DMS79 treated with DMSO at 0.1 percent for 48 hours (cell line): ENCODE results near the gene POMT2.

ENCODE experiments used
- DNase-seq: peaks from one replicate; lab custom pipeline; 2025; lab: John Stamatoyannopoulos, UW

POMT2 gene

GRCh38 chr14:77266336-77266735 is 54.3 kb downstream of the POMT2 start:
- no peak for DNase-seq

- DNase-seq, result no peak
Measured at GRCh38 chr14:77265561-77266335, 54.9 kb downstream of the POMT2 start.

- no peak for DNase-seq
Measured at GRCh38 chr14:77265187-77265515, 55.5 kb downstream of the POMT2 start.

GRCh38 chr14:77264466-77265186 is 56.1 kb downstream of the POMT2 start:
- no peak for DNase-seq

DNA sequence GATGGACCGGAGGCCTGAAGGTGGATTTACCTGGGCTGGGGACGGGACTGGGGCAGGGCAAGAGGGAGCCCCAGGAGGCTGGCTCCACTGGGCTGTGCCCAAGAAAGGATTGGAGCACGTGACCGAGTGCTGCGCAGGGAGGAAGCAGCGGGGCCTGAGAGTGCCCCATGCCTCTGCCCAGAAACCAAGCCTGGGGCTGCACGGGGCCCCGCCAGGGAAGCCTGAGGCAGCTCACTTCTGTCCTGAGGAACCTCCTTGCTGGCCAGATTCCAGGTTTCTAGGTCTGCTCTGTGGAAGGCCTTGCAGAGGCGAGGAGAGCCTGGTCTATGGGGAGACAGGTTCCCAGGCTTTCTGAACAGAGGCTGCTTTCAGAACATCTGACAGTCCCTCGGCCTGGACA is 60.1 kb downstream of the POMT2 start:
- DNase-seq, result no peak

- no peak for DNase-seq
Measured at GRCh38 chr14:77260199-77260598, 60.5 kb downstream of the POMT2 start.

DNA sequence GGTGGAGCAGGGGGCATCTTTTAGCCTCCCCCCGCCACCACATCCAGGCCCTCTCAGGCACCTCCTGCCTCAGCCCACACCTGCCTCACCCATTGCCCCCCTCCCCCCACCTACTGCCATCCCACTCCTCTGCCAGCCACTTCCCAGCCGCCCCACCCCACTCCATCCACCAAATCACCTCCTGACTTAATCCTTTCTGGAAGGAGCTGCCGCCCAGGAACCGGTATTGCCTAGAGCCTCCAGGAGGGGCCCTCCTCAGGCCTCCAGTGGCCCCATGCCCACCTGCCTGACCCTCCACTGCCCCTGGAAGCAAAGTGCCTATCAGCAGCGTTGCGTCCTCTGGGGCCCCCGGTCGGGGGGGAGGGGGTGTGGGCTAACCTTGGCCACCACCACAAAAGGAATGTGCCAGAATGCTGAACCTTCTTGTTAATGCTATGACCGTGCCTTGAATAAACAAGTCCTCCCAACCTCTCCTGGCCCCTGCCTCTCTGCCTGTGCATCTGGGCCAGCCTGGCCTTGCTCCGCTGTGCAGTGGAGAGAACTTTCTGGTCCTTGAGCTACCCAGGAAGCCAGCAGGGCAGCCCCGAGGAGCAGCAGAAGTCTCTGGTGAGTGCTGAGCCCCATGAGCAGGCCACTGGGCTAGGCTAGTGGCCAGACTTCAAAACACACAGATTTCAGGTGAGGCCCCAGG is 61.5 kb downstream of the POMT2 start:
- no peak for DNase-seq

DNA sequence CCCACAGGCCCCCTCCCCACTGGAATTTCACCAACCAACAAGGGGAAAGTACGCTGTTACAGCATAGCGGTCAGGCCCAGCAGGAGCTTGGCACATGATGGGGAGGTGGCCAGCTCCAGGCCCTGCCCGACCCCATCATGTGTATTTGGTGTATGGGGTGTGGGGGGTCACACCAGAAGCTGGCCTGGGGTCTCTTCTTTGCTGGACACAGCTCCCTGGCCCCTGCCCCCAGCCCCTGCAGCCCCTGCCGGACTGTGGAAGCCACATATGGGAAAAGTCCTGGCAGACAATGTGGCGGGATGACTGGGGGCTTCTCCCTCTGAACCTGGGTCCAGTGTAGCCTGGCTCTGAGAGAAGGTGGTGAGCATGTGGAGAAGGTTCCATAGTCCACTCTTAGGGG is 62.1 kb downstream of the POMT2 start:
- no peak for DNase-seq

DNA sequence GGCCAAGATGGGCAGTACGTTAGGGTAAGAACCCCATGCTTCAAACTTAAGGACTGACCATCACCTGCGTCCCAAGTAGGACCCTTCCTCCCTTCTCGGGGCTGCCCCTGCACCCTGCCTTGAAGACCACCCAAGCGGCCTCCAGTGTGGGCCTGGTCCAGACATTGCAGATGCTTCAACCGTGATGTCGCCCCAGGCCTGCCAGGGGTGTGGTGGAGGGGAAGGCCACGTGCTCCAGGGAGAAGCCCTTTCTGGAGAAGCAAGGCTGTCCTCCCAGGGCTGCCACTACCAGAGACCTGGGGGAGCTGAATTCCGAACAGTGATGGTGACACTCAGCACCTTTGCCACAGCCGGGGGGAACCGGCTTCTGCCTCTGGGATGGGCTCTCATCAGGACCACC is 63.0 kb downstream of the POMT2 start:
- DNase-seq, result no peak

DNA sequence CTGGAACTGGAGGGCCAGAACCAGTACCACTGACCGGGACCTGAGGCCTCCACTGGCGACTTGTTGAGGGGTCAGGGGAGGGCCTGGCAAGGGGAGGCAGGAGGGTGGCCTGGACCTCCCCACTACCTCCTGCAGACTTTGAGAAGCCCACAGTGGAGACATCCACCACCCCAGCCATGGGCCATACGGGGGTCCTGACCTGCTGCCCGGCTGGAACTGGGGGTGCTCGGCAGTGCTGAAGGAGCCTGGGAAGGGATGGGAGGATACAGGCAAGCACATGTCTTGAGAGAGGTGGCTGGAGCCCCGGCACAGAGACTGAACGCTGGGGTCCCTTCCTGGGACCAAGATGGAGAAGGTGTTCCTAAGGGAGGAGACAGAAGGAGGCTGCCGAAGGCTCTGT is 64.0 kb downstream of the POMT2 start:
- DNase-seq, result no peak

DNA sequence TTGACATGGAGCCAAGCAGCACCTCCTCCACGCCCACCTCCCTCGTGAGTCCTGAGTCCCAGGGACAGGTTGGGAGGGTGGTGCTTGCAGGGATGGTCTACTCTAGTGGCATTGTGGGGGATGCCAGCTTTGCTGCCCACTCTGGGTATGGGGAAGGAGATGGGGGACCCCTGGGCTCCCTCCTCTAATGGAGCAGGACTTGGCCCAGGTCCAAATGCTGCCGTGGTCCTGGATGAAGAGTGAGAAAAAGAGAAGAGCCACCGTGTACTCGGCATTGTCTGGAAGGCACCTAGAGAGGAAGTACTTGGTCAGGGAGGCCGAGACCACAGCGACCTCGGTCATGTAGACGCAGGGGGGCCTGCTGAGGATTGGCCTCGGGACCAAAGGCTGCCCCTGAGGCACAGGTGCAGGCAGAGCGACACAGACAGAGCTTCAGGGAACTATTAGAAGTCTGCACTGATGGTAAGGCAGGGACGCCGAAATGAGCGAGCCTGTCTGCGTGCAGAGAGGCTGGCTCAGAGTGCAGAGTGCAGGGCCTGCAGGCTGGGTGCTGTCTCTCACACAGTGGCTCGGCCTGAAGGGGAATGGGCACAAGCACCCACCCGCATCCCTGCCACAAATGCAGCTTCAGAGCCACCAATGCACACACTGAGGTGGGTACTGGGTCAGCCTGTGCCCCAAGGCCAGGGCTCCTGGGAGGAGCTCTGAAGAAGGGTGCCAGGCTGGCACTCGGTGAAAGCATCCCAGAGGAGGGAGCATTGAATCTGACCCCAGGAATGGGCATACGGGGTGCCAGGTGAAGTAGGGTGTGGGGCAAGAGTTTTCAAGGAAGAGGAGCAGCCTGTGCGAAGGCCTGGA is 67.1 kb downstream of the POMT2 start:
- no peak for DNase-seq

GRCh38 chr14:77251870-77252269 is 68.8 kb downstream of the POMT2 start:
- DNase-seq, result peak; percentile 70

DNA sequence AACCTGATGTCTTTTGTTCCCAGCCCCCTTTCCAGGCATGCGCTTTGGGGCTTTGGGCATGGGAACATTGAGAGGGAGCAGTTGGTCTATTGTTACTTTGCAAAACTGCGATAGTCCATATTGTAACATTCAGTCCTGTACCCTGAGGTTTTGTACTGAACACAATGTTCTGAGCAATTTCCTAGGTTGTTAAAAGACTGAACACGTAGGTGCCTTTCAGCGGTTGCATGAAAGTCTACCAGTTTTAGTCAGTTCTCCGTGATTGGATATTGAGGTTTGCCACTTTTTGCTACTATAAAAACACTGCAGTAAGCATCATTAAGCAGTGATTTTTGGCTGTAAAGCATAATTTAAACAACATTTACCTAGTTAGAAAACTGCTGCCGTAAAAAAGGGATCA is 69.8 kb downstream of the POMT2 start:
- DNase-seq, result no peak

DNA sequence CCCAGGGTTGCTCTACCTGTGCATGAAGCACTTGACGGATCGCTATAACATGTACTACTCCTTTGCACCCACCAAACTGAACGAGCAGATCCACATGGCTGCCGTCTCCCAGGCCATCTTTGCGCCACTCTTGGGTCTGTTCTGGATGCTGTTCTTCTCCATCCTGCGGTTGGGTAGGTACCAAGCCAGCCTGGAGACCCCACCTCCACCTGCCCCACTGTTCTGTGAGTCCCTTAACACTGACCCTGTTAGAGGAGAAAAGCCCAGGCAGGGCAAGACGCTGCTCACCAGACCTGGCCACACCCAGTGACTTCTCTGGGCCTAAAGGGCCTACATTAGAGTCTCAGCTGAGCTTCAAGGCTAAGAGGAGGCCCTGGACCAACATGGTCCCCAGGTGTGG is 71.4 kb downstream of the POMT2 start:
- no peak for DNase-seq

DNA sequence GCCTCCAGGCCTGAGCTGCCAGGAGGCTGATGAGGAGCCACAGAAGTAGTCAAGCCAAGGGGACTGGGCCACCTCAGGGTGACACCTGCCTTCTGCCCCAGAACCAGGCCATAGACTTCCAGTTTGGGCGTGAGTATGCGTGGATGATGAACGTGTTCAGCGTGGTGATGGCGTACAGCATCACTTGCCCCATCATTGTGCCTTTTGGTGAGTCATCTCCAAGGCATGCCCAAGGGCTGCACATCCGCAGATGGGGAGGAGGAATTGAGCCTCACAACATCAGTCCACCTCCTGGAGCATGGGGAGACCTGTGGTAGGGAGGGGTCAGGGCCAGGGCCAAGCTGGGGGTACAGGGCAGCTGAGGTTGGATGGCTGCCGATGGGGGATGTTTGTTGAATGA is 72.0 kb downstream of the POMT2 start:
- DNase-seq, result no peak

DNA sequence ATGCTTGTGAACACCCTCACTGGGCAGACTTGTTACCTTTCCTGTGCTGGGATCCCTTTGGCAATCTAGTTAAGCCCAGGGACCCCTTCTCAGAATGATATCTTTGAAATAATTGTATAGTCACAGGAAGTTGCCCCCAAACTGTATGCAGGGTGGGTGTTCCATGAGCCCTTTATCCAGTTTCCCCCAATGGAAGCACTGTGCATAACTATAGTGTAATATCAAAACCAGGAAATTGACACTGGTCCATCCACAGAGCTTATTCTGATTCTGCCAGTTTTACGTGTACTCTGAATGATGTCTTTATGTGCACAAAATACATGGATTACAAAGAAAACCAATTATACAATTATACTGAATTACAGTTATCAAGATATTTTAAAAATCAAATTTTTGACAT is 73.9 kb downstream of the POMT2 start:
- DNase-seq, result no peak

DNA sequence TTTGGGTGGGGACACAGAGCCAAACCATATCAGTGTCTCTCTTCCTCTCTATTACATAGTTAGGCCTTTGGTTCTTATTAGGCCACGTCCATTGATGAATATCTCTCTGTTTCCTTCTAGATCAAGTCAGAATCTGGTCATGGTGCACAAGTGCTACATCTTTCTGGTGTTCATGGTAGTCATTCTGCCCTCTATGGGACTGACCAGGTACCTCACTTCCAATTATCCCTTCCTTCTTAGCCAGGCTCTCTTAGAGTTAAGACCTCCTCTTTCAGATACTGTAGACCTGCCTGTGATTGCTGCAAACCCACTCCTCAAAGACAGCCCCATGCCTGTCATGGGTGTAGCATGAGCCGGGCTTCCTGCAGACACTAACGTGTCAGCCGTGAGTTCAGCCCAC is 74.9 kb downstream of the POMT2 start:
- DNase-seq, result no peak

GRCh38 chr14:77243853-77244252 is 76.8 kb downstream of the POMT2 start:
- DNase-seq, result no peak

DNA sequence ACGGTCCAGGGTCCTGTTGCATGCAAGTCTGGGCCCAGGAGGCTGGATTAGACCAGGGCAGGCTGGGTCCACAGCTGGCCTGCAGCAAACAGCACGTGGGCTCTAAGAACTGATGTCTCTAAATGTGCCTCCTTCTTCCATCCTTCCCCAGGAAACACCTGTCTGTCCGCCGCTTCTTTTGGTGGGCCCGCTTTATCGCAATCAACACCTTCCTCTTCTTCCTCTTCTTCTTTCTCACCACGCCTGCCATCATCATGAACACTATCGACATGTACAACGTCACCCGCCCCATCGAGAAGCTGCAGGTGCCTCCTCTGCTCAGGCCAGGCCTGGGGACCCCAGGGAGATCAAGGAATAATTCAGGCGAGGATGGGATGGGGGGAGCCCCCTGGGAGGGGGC is 77.9 kb downstream of the POMT2 start:
- no peak for DNase-seq

GRCh38 chr14:77241955-77242354 is 78.7 kb downstream of the POMT2 start:
- DNase-seq, result no peak

GRCh38 chr14:77240336-77240915 is 80.3 kb downstream of the POMT2 start:
- DNase-seq, result peak; percentile 27

GRCh38 chr14:77239412-77239811 is 81.3 kb downstream of the POMT2 start:
- no peak for DNase-seq
